ENCODE measurements around the gene RIMS4. TPM values are rescaled to one million over a fixed set of nuclear protein-coding genes. Genes with fewer than 3 reads are reported as not detected.

The RIMS4 gene
- total RNA-seq, 1 experiment from 2014 or later: 16.3 TPM

- WGBS (ENCODE audit: extremely low coverage, insufficient read length, low lambda C conversion rate): no CpG with 5 or more reads among the region's 11 CpGs
- Histone ChIP-seq H3T11ph (ENCODE audit: low read length) (no peak overlapping the region), H2AK5ac (ENCODE audit: insufficient read length, low read length) (no peak overlapping the region), H3K27me3 (ENCODE audit: insufficient read depth, low read length) (no peaks in the 10 kb centered on the region), H2BK20ac (ENCODE audit: low read depth, low read length, poor library complexity, severe bottlenecking) (no peak overlapping the region), H4K5ac (ENCODE audit: insufficient read length, low read depth, low read length) (no peak overlapping the region), H3K79me1 (ENCODE audit: insufficient read depth, low read depth, low read length, poor library complexity, severe bottlenecking) (no peaks in the 10 kb centered on the region), H3K56ac (ENCODE audit: insufficient read length, low read depth, low read length) (no peak overlapping the region), H3K9me3 (ENCODE audit: control insufficient read depth, low read depth, low read length) (no peaks in the 10 kb centered on the region), H3K23me2 (ENCODE audit: insufficient read length, low read depth, low read length, poor library complexity, severe bottlenecking) (no peaks in the 10 kb centered on the region), H3K9ac (ENCODE audit: extremely low read depth, insufficient read length, low read length) (no peak overlapping the region), H4K8ac (replicated peaks; ENCODE audit: insufficient read length, low read depth, low read length) (no peak overlapping the region), H3K4me2 (ENCODE audit: insufficient read depth, insufficient read length, low read length) (no peak overlapping the region), H2BK15ac (ENCODE audit: low read depth, low read length) (no peak overlapping the region), H3K27ac (ENCODE audit: insufficient read length, low read depth, low read length) (no peak overlapping the region), H3K18ac (ENCODE audit: insufficient read length, low read depth, low read length) (no peak overlapping the region), H3K23ac (ENCODE audit: insufficient read length, low read depth, low read length) (no peak overlapping the region), H3K4ac (ENCODE audit: low read depth, low read length) (no peak overlapping the region), H2AFZ (ENCODE audit: low read length) (no peak overlapping the region), H3K4me1 (ENCODE audit: insufficient read depth, low read length) (no peaks in the 10 kb centered on the region), H3K14ac (ENCODE audit: insufficient read depth, low read length) (no peak overlapping the region), H4K91ac (ENCODE audit: insufficient read length, low read depth, low read length) (no peak overlapping the region), H3K79me2 (ENCODE audit: insufficient read depth, low read length) (no peaks in the 10 kb centered on the region), H2BK12ac (ENCODE audit: insufficient read length, low read depth, low read length) (no peak overlapping the region), H2BK120ac (ENCODE audit: low read depth, low read length, poor library complexity, severe bottlenecking) (no peak overlapping the region), H2BK5ac (ENCODE audit: insufficient read length, low read length) (no peak overlapping the region), H4K20me1 (ENCODE audit: control insufficient read depth, insufficient read depth, insufficient read length) (no peaks in the 10 kb centered on the region)
- no peak for DNase-seq
- Mint-ChIP-seq H3K27me3 (ENCODE audit: low read depth) (no peaks in the 10 kb centered on the region; the same call in 1 of the 2 replicates), H3K4me3 (no peak overlapping the region), H3K9me3 (no peaks in the 10 kb centered on the region), H3K27ac (0 out of 7 replicates have a peak overlapping the region, but pooled peaks of 1 of the 3 experiments have one; percentile 41), H3K36me3 (ENCODE audit: insufficient read depth in 1 of 3, low read depth in 3 of 3) (no peaks in the 10 kb centered on the region; a peak in 1 of 7 replicates), H3K4me1 (peaks cover 0 to 11% of the 10 kb centered on the region in 2 experiments; a peak in 3 of 4 replicates)
- TF ChIP-seq CTCF (conservative IDR thresholded peaks at IDR 0.05): no peak
These were observed 101.0 kb downstream of the RIMS4 start for GRCh38 chr20:44709380-44709779.

Data from H9 (cell line).